ENCODE measurements around the gene NANOS1.

NANOS1 gene

GRCh38 chr10:118990326-118990725, 39.2 kb upstream of the NANOS1 start:
- DNase-seq (ENCODE audit: insufficient read length, low spot score) (no peak), FAIRE-seq (no peak)
- TF ChIP-seq POU2F2 (IDR thresholded peaks at IDR 0.05; ENCODE audit: low read depth, low read length): no peak

GRCh38 chr10:118992496-118992895, 37.0 kb upstream of the NANOS1 start:
- DNase-seq (ENCODE audit: insufficient read length, low spot score) (no peak), FAIRE-seq (no peak)
- TF ChIP-seq POU2F2 (IDR thresholded peaks at IDR 0.05; ENCODE audit: low read depth, low read length): no peak
- no peak for TF ChIP-seq TAF1 (IDR thresholded peaks at IDR 0.05; ENCODE audit: low read depth, low read length)
- TF ChIP-seq POLR2A (IDR thresholded peaks at IDR 0.05; ENCODE audit: low read depth, low read length): no peak

GRCh38 chr10:118993214-118993613, 36.3 kb upstream of the NANOS1 start:
- no peak for FAIRE-seq
- TF ChIP-seq SPI1 (IDR thresholded peaks at IDR 0.05; ENCODE audit: low read depth, low read length): no peak
- no peak for TF ChIP-seq TAF1 (IDR thresholded peaks at IDR 0.05; ENCODE audit: low read depth, low read length)
- DNase-seq (ENCODE audit: insufficient read length, low spot score): no peak

GRCh38 chr10:118994321-118994720, 35.2 kb upstream of the NANOS1 start:
- DNase-seq (ENCODE audit: insufficient read length, low spot score) (no peak), FAIRE-seq (no peak)
- TF ChIP-seq POU2F2 (IDR thresholded peaks at IDR 0.05; ENCODE audit: low read depth, low read length): no peak
- TF ChIP-seq PAX5 (IDR thresholded peaks at IDR 0.05; ENCODE audit: insufficient read depth, low read length, severe bottlenecking): no peak
- no peak for TF ChIP-seq TAF1 (IDR thresholded peaks at IDR 0.05; ENCODE audit: low read depth, low read length)
- no peak for TF ChIP-seq POLR2AphosphoS5 (IDR thresholded peaks at IDR 0.05; ENCODE audit: low read depth, low read length)
- no peak for TF ChIP-seq POLR2A (IDR thresholded peaks at IDR 0.05; ENCODE audit: low read depth, low read length)
- TF ChIP-seq SPI1 (IDR thresholded peaks at IDR 0.05; ENCODE audit: low read depth, low read length): no peak

GRCh38 chr10:118995739-118996138, 33.8 kb upstream of the NANOS1 start:
- DNase-seq (ENCODE audit: insufficient read length, low spot score): no peak
- FAIRE-seq: no peak
- TF ChIP-seq TAF1 (IDR thresholded peaks at IDR 0.05; ENCODE audit: low read depth, low read length) (no peak), POLR2AphosphoS5 (IDR thresholded peaks at IDR 0.05; ENCODE audit: low read depth, low read length) (no peak), SPI1 (IDR thresholded peaks at IDR 0.05; ENCODE audit: low read depth, low read length) (no peak), POU2F2 (IDR thresholded peaks at IDR 0.05; ENCODE audit: low read depth, low read length) (no peak), POLR2A (IDR thresholded peaks at IDR 0.05; ENCODE audit: low read depth, low read length) (no peak), PAX5 (IDR thresholded peaks at IDR 0.05; ENCODE audit: insufficient read depth, low read length, severe bottlenecking) (no peak)

- FAIRE-seq: no peak
Measured at GRCh38 chr10:118997379-118997778, 32.1 kb upstream of the NANOS1 start.

GRCh38 chr10:118998183-118998582, 31.3 kb upstream of the NANOS1 start:
- DNase-seq (ENCODE audit: insufficient read length, low spot score) (no peak), FAIRE-seq (no peak)
- TF ChIP-seq POLR2AphosphoS5 (IDR thresholded peaks at IDR 0.05; ENCODE audit: low read depth, low read length) (no peak), POU2F2 (IDR thresholded peaks at IDR 0.05; ENCODE audit: low read depth, low read length) (no peak), TAF1 (IDR thresholded peaks at IDR 0.05; ENCODE audit: low read depth, low read length) (no peak), POLR2A (IDR thresholded peaks at IDR 0.05; ENCODE audit: low read depth, low read length) (no peak), SPI1 (IDR thresholded peaks at IDR 0.05; ENCODE audit: low read depth, low read length) (no peak), PAX5 (IDR thresholded peaks at IDR 0.05; ENCODE audit: insufficient read depth, low read length, severe bottlenecking) (no peak)

More at GRCh38 chr10:118997379-118997778, 32.1 kb upstream of the NANOS1 start:
- no peak for DNase-seq (ENCODE audit: insufficient read length, low spot score)
- TF ChIP-seq TAF1 (IDR thresholded peaks at IDR 0.05; ENCODE audit: low read depth, low read length) (no peak), POLR2AphosphoS5 (IDR thresholded peaks at IDR 0.05; ENCODE audit: low read depth, low read length) (no peak)

- TF ChIP-seq TAF1 (IDR thresholded peaks at IDR 0.05; ENCODE audit: low read depth, low read length) (no peak), PAX5 (IDR thresholded peaks at IDR 0.05; ENCODE audit: insufficient read depth, low read length, severe bottlenecking) (no peak)
- no peak for FAIRE-seq
- no peak for DNase-seq (ENCODE audit: insufficient read length, low spot score)
Measured at GRCh38 chr10:119001717-119002500, 27.6 kb upstream of the NANOS1 start.

- TF ChIP-seq POLR2A (IDR thresholded peaks at IDR 0.05; ENCODE audit: low read depth, low read length) (no peak), PAX5 (IDR thresholded peaks at IDR 0.05; ENCODE audit: insufficient read depth, low read length, severe bottlenecking) (no peak), SPI1 (IDR thresholded peaks at IDR 0.05; ENCODE audit: low read depth, low read length) (no peak), POU2F2 (IDR thresholded peaks at IDR 0.05; ENCODE audit: low read depth, low read length) (no peak), POLR2AphosphoS5 (IDR thresholded peaks at IDR 0.05; ENCODE audit: low read depth, low read length) (no peak), TAF1 (IDR thresholded peaks at IDR 0.05; ENCODE audit: low read depth, low read length) (no peak)
- FAIRE-seq (no peak), DNase-seq (ENCODE audit: insufficient read length, low spot score) (no peak)
Measured at GRCh38 chr10:119003572-119004289, 25.8 kb upstream of the NANOS1 start.

- TF ChIP-seq SPI1 (IDR thresholded peaks at IDR 0.05; ENCODE audit: low read depth, low read length) (no peak), PAX5 (IDR thresholded peaks at IDR 0.05; ENCODE audit: insufficient read depth, low read length, severe bottlenecking) (no peak), TAF1 (IDR thresholded peaks at IDR 0.05; ENCODE audit: low read depth, low read length) (no peak), POLR2AphosphoS5 (IDR thresholded peaks at IDR 0.05; ENCODE audit: low read depth, low read length) (no peak), POLR2A (IDR thresholded peaks at IDR 0.05; ENCODE audit: low read depth, low read length) (no peak), POU2F2 (IDR thresholded peaks at IDR 0.05; ENCODE audit: low read depth, low read length) (no peak)
- DNase-seq (ENCODE audit: insufficient read length, low spot score) (no peak), FAIRE-seq (no peak)
Measured at GRCh38 chr10:119005362-119006043, 24.0 kb upstream of the NANOS1 start.
